ENCODE data around the gene MYO1C. TPM values are rescaled to one million over a fixed set of nuclear protein-coding genes. Genes with fewer than 3 reads are reported as not detected.

The MYO1C gene
- total and polyA plus RNA-seq, 2 of the 8 experiments (the other 6 are each of a cell fraction or from before 2014, with no cell fraction given) = 40.1 to 78.6 TPM

DNA sequence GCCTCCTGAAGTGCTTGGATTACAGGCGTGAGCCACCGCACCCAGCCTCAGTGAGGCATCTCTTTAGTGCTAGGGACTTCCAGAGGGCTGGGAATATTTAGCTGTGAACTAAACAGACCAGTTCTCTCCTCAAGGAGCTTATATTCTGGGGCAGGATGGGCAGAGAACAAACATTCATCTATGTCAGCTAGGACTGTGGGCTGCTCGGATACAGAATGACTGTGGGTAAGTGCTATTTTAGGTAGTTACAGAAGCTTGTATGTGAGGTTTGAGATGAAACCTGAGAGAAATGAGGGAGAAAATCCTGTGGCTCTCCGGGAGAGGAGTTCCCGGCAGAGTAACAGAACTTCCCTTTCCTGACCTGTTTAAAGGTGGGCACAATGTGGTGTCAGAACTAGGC, 30.1 kb upstream of the MYO1C start:
- no peak overlapping the region for H3K23ac ChIP-seq (ENCODE audit: insufficient read length)
- no peak for TF ChIP-seq SUZ12 (IDR thresholded peaks at IDR 0.05; ENCODE audit: low read length)
- TF ChIP-seq CBX8 (IDR thresholded peaks at IDR 0.05; ENCODE audit: borderline replicate concordance, low read depth, low read length) = no peak
- TF ChIP-seq, protein P1, sequence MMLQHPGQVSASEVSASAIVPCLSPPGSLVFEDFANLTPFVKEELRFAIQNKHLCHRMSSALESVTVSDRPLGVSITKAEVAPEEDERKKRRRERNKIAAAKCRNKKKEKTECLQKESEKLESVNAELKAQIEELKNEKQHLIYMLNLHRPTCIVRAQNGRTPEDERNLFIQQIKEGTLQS (IDR thresholded peaks at IDR 0.05; ENCODE audit: insufficient read depth, low read depth, low read length) = no peak
- TF ChIP-seq, protein P2, sequence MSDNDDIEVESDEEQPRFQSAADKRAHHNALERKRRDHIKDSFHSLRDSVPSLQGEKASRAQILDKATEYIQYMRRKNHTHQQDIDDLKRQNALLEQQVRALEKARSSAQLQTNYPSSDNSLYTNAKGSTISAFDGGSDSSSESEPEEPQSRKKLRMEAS (IDR thresholded peaks at IDR 0.05) = no peak
- TF ChIP-seq KDM4A (IDR thresholded peaks at IDR 0.05; ENCODE audit: low read depth, low read length, severe bottlenecking) = no peak
- no peak for TF ChIP-seq KDM1A (IDR thresholded peaks at IDR 0.05; ENCODE audit: borderline replicate concordance, low read length)
- no peak for TF ChIP-seq EGR1 (IDR thresholded peaks at IDR 0.05; ENCODE audit: borderline replicate concordance, low read depth, low read length)
- TF ChIP-seq RXRA (IDR thresholded peaks at IDR 0.05; ENCODE audit: insufficient read depth, low read depth, low read length) = no peak
- TF ChIP-seq BRCA1 (IDR thresholded peaks at IDR 0.05; ENCODE audit: low read depth, low read length) = no peak
- TF ChIP-seq, protein P3, sequence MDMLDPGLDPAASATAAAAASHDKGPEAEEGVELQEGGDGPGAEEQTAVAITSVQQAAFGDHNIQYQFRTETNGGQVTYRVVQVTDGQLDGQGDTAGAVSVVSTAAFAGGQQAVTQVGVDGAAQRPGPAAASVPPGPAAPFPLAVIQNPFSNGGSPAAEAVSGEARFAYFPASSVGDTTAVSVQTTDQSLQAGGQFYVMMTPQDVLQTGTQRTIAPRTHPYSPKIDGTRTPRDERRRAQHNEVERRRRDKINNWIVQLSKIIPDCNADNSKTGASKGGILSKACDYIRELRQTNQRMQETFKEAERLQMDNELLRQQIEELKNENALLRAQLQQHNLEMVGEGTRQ (IDR thresholded peaks at IDR 0.05; ENCODE audit: low read length) = no peak
- TF ChIP-seq FOSL1 (IDR thresholded peaks at IDR 0.05; ENCODE audit: insufficient read depth, low read depth, low read length) = no peak
- TF ChIP-seq RFX5 (IDR thresholded peaks at IDR 0.05; ENCODE audit: borderline replicate concordance, low read depth, low read length) = no peak

More for the DNA sequence above, 30.1 kb upstream of the MYO1C start:
- no peak overlapping the region for H3K56ac ChIP-seq (replicated peaks; ENCODE audit: insufficient read length, low read depth, low read length)
- H3K14ac ChIP-seq (ENCODE audit: insufficient read length) = no peak overlapping the region
- H3K9me3 ChIP-seq (ENCODE audit: insufficient read depth in 2 of 2, low read depth in 1 of 2, low read length in 1 of 2) = no peaks in the 10 kb centered on the region
- no peak overlapping the region for H4K91ac ChIP-seq (replicated peaks; ENCODE audit: insufficient read length, low read length)
- H3K79me2 ChIP-seq (ENCODE audit: control insufficient read depth in 1 of 2, insufficient read depth in 2 of 2, low read length in 2 of 2) = no peaks in the 10 kb centered on the region
- H2AFZ ChIP-seq (ENCODE audit: low read length) = no peak overlapping the region
- H3K36me3 ChIP-seq (ENCODE audit: control insufficient read depth in 2 of 4, insufficient read depth in 4 of 4, low read length in 3 of 4) = peaks cover 0 to 19% (median 2%) of the 10 kb centered on the region in 4 experiments; a peak in 4 of 8 replicates
- H4K8ac ChIP-seq (ENCODE audit: extremely low read depth, insufficient read depth, low read length) = no peak overlapping the region
- H3K4me1 ChIP-seq (replicated peaks in 1 of 4; ENCODE audit: control insufficient read depth in 3 of 4, insufficient read depth in 4 of 4, low read length in 3 of 4) = no peaks in the 10 kb centered on the region; a peak in 1 of 7 replicates
- no peak overlapping the region for H2BK120ac ChIP-seq (replicated peaks; ENCODE audit: low read depth, low read length)
- H3K18ac ChIP-seq (ENCODE audit: extremely low read depth, low read length) = no peak overlapping the region
- no peak overlapping the region for H3K27ac ChIP-seq (ENCODE audit: low read depth, low read length)
- no peaks in the 10 kb centered on the region for H3K27me3 ChIP-seq (replicated peaks in 1 of 4; ENCODE audit: control insufficient read depth in 3 of 4, extremely low read depth in 1 of 4, insufficient read depth in 3 of 4, low read length in 3 of 4)
- H3K4me3 ChIP-seq (ENCODE audit: extremely low read depth in 1 of 4, insufficient read depth in 2 of 4, low read depth in 3 of 4, low read length in 4 of 4) = no peak overlapping the region
- H2BK12ac ChIP-seq (ENCODE audit: low read depth, low read length) = no peak overlapping the region
- CTCF ChIA-PET (ENCODE audit: partially characterized antibody) = interaction anchor here (1.5 to 3.2 kb wide), 2 partner anchors 11 to 147 kb away, joined by 4 to 17 read pairs; no protein-coding TSS in a partner anchor
- DNase-seq (ENCODE audit: low read depth in 1 of 2, low spot score in 2 of 2) (no peak), FAIRE-seq (no peak)
- 0 out of 2 replicates have a peak, but pooled peaks cover 5% of the 10 kb centered on the region for H3K79me1 ChIP-seq (ENCODE audit: low read depth, low read length)
- no peak overlapping the region for H2BK20ac ChIP-seq (ENCODE audit: low read length)
- WGBS, 2 experiments (ENCODE audit: extremely low coverage in 1 of 2, insufficient coverage in 1 of 2, insufficient read length in 1 of 2, insufficient replicate concordance in 2 of 2, low coverage in 1 of 2, low lambda C conversion rate in 2 of 2, missing lambda C conversion rate in 1 of 2) = 93% methylated on average over 5 of the region's 5 CpGs; no CpG with 5 or more reads in 1 of the 2 experiments
- peaks cover 2 to 3% of the 10 kb centered on the region in 2 experiments for H4K20me1 ChIP-seq (replicated peaks in 1 of 2; ENCODE audit: control insufficient read depth in 1 of 2, insufficient read depth in 2 of 2, low read length in 2 of 2)
- POLR2A ChIA-PET (ENCODE audit: partially characterized antibody) = interaction anchor here (0.6 to 4.4 kb wide), 3 partner anchors 9 to 288 kb away, joined by 3 to 22 read pairs (median 3); no protein-coding TSS in a partner anchor
- no peak overlapping the region for H2BK15ac ChIP-seq (ENCODE audit: low read length)
- no peak overlapping the region for H2AK5ac ChIP-seq (ENCODE audit: low read depth, low read length)
- H3K4me2 ChIP-seq (ENCODE audit: insufficient read depth in 1 of 2, low read depth in 2 of 2, low read length in 2 of 2) = no peak overlapping the region
- H4K5ac ChIP-seq (ENCODE audit: insufficient read length, low read depth, low read length) = no peak overlapping the region
- H2BK5ac ChIP-seq (ENCODE audit: low read depth, low read length) = no peak overlapping the region
- no peak overlapping the region for H3K9ac ChIP-seq (replicated peaks in 1 of 4; ENCODE audit: extremely low read depth in 1 of 4, low read depth in 3 of 4, low read length in 3 of 4)
- H3K23me2 ChIP-seq (ENCODE audit: low read depth, low read length) = no peaks in the 10 kb centered on the region
- H3K4ac ChIP-seq (replicated peaks; ENCODE audit: insufficient read length, low read depth, low read length) = no peak overlapping the region
